SW 1271 (cell line): ENCODE data around the gene AP4M1.

ENCODE experiments used
- DNase-seq, 2 experiments: peaks; one replicate each; lab custom pipeline; 2025; lab: John Stamatoyannopoulos, UW

The AP4M1 gene

DNA sequence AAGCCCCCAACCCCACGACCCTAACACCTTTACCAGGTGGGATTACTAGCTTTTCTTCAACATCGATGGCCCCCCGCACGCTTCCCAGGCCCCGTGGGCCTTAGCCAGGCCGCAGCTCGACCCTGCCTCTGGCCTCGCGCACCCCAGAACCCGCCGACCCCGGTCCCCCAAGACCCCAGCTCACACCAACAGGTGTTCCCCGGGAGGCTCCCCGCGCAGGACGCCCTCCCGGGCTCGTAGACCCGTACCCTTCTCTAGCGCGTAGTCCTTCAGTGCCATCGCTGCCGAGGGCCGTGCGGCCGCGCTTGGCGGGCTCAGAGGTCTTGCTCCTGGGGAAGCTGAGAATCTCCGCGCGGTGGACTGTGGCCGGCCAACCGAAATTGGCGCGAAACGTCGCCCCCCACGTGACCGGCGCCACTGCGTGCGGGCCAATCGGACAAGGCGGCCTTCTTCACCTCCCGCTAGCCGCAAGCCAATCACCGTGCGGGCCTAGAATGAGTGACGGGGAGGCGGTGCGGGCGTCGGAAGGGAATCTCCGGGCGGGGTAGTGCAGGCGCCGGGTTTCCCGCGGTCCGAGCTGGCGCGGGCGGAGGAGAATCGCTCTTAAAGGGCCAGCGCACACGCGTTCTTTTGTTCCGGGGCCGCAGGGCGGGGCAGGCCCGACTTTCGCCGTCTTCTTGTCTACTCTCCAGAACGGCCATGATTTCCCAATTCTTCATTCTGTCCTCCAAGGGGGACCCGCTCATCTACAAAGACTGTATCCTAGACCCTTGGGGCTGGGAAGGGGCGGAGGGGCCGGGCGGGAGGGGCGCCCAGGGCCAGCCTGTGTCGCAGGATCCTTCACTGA is at the start of gene AP4M1, which contains the start of gene MCM7:
Gene AP4M1 (plus strand): TSS at position 628 of the 847 bp plus-strand sequence. CDS start 72 bp downstream, at position 700.
Gene MCM7 (minus strand): TSS at position 382 of the 847 bp plus-strand sequence. CDS start 103 bp downstream, at position 279.
- DNase-seq, result peak; percentile 96 to 98

DNA sequence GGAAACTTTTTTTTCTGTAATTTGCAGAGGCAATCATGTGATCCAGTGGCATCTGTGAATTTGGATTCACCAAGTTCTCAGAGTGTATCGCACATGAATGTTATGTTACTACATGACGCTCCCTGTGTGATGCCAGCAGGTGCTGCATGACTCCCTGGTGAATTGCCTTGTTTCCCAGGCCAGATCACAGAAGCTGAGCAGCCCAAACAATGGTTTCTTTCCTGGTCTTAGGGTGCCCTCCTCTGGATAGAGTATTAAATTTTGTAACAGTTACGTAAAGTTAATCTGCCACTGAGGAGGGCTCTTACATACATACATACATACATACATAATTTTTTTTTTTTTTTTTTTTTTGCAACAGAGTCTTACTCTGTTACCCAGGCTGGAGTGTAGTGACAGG is 48.2 kb upstream of the AP4M1 start:
- peak in 1 of 2 experiments; percentile 53 for DNase-seq

- DNase-seq, result no peak
Observed at GRCh38 chr7:100057006-100057405, 44.4 kb upstream of the AP4M1 start.

- DNase-seq, result no peak
Observed at GRCh38 chr7:100059251-100059739, 42.1 kb upstream of the AP4M1 start.

- DNase-seq, result no peak
Observed at GRCh38 chr7:100061518-100062193, 39.8 kb upstream of the AP4M1 start.

DNA sequence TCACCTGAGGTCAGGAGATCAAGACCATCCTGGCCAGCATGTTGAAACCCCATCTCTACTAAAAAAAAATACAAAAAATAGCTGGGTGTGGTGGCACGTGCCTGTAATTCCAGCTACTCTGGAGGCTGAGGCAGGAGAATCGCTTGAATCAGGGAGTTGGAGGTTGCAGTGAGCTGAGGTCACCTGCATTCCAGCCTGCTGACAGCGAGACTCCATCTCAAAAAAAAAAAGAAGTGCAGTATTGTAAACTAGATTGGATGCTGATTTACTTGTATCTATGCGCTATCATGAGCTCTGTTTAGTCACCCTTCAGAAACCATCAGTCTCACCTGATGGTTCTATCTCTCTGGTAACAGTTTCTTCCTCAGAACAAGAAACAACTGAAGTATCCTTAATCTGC is 38.1 kb upstream of the AP4M1 start:
- DNase-seq, result no peak

- no peak for DNase-seq
Observed at GRCh38 chr7:100064162-100064561, 37.3 kb upstream of the AP4M1 start.

- no peak for DNase-seq
Observed at GRCh38 chr7:100065452-100066186, 35.8 kb upstream of the AP4M1 start.

DNA sequence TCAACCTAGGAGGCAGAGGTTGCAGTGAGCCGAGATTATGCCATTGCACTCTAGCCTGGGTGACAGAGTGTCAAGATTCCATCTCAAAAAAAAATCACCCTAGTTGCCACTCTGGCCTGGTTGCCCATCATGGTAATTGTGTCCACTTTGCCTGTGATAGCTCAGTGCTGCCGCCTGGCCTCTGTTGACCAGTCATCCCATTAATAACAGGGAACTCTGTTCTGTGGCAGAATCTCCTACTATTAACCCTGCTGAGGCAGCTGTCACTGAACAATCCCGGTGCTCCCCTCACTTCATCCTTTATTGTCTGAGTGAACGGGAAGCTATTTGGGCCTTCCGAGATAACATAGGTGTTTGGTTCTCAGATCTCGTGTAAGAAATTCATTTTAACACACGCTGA is 34.5 kb upstream of the AP4M1 start:
- no peak for DNase-seq

DNA sequence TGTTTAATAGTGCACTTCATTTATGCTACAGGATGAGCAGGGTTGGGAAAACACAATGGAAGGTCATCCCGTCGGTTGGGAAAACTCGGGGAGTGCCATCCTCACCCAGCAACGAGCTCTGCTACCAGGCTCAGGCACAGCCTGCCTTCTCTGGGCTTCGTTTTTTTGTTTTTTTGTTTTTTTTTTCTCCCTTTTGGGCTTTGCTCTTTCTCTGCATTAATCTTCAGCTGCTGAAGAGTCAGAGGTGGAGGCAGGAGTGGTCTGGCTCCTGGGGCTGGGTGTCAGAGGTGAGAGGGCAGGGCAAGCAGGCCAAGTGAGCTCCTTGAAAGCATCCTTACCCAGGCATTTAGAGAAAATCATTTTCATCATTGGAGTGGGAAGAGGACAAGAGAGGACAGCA is 31.5 kb upstream of the AP4M1 start:
- DNase-seq, result no peak

- no peak for DNase-seq
Observed at GRCh38 chr7:100071018-100071723, 30.3 kb upstream of the AP4M1 start.

GRCh38 chr7:100072462-100072861 is 29.0 kb upstream of the AP4M1 start:
- no peak for DNase-seq

DNA sequence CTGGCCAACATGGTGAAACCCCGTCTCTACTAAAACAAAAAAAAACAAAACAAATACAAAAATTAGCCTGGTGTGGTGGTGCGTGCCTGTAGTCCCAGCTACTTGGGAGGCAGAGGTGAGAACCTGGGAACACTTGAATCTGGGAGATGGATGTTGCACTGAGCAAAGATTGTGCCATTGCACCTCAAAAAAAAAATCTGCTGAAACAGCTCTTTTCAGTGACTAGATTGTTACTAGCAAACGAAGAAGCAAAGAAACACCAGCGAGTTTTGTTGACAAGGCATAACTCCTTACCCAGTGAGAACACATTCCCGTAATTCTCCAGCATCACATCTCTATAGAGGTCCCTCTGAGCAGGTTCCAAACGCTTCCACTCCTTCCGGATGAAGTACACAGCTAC is 26.6 kb upstream of the AP4M1 start:
- no peak for DNase-seq

GRCh38 chr7:100075418-100075817 is 26.0 kb upstream of the AP4M1 start:
- no peak for DNase-seq

DNA sequence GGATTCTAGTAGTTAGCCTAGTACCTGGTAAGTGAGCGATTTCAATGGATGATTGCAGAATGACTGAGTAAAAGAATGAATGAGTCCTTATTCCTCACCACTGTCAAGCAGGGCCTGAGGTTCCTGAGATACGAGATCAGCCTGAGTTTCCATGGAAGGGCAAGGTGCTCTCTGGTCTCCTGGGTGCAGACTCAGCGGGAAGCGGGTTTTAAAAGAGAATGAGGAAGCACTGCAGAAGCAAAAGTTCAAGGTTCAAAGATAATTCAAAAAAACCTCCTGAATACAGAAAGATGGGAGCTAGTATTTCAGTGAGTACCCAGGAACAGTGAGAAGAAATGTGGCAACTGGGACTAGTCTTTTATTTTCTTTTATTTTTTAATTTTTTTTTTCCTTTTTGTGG is 24.2 kb upstream of the AP4M1 start:
- DNase-seq, result no peak

- no peak for DNase-seq
Observed at GRCh38 chr7:100079024-100079560, 22.4 kb upstream of the AP4M1 start.

DNA sequence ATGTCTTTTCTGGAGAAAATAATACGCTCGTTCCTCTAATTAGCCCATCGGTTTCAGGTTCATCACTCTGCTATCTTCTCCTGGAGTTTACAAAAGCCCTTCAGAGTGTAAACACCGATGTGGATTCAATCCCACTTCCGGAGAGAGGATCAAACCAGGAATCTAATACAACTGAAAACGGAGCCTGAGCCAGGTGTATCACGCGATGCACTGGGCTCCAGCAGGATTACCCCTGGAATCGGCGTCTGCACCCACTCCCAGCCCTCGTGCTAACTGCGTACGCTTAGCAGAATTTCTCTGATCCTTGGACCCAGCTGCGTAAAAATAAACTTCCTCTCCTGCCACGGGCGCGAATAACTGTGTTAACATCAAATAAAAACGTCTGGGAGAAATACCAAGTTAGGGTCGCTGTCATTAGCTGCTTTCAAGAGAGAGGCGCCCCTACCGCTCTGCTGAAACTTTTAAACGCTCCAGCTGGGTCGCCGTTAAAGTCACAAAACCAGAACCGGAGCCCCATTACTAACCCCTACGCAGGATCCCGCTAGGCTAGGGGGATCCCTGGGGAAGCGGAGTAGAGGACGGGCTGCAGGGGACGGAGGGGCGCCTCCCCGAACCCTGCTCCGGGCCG is 20.4 kb upstream of the AP4M1 start:
- DNase-seq, result no peak

GRCh38 chr7:100081535-100082102 is 19.8 kb upstream of the AP4M1 start, which contains the start of gene ZNF3:
Gene ZNF3, minus strand, starts transcription at chr7:100081723. Its CDS starts 4,366 bp downstream, at chr7:100077357.
- peak; percentile 96 to 97 for DNase-seq

GRCh38 chr7:100082978-100083377 is 18.5 kb upstream of the AP4M1 start:
- DNase-seq, result no peak

- no peak for DNase-seq
Observed at GRCh38 chr7:100085515-100085914, 15.9 kb upstream of the AP4M1 start.
